Endothelial cell of umbilical vein (primary cell): ENCODE data around the gene CDK6. TPM values are rescaled to one million over a fixed set of nuclear protein-coding genes. Genes with fewer than 3 reads are reported as not detected.

Source experiments
- BruUV-seq: library from RNA; stranded (reverse); fragments of 400-500 nt; replicated peaks from 2 replicates; lab custom pipeline; 2021; lab: Mats Ljungman, UMichigan
- CTCF ChIA-PET: fragments of 300-600, 350-600 bp; sonication (Branson Sonifier 250); formaldehyde crosslinking; loops from one replicate; lab custom pipeline; 2021; ENCODE audit warnings: antibody characterized with exemption, inconsistent platforms; lab: Charles Lee
- POLR2A ChIA-PET: fragments of 300-600, 350-600 bp; sonication (Branson Sonifier 250); formaldehyde crosslinking; loops from one replicate; lab custom pipeline; 2021; ENCODE audit warnings: antibody characterized with exemption, inconsistent platforms; lab: Charles Lee
- DNase-seq: peaks from one replicate; pipeline ENCODE4 v3.0.0-alpha.2; 2011; ENCODE audit warnings: low read depth, low spot score
- FAIRE-seq: peaks from 2 replicates; lab custom pipeline; 2011; peaks lifted over from hg19 to GRCh38; lab: Jason Lieb, UNC
- H2AFZ ChIP-seq: 2 replicates; pipeline ENCODE4 v1.6.0; 2012; ENCODE audit warnings: low read depth, low read length, control low read depth, inconsistent platforms
- H3K27ac ChIP-seq: 2 replicates; pipeline ENCODE4 v1.5.1; 2011; ENCODE audit warnings: low read depth, mild to moderate bottlenecking, control low read depth, low read length, moderate library complexity; ENCODE audit not compliant: insufficient read depth
- H3K27me3 ChIP-seq, 2 experiments: 2 replicates each; pipeline versions ENCODE4 v1.6.0 to v1.6.1; 2011; ENCODE audit warnings: low read length in 2 of 2, mixed read lengths in 1 of 2; ENCODE audit not compliant: control insufficient read depth in 2 of 2, insufficient read depth in 2 of 2
- H3K36me3 ChIP-seq, 2 experiments: 2 replicates in 1 of 2; 3 replicates in 1 of 2; pipeline ENCODE4 v1.5.1; 2011; ENCODE audit warnings: low read length in 2 of 2, mild to moderate bottlenecking in 1 of 2, moderate library complexity in 1 of 2; ENCODE audit not compliant: control insufficient read depth in 2 of 2, insufficient read depth in 2 of 2; ENCODE audit errors: extremely low read depth in 1 of 2
- H3K4me1 ChIP-seq: 3 replicates; pipeline ENCODE4 v1.5.1; 2011; ENCODE audit warnings: mild to moderate bottlenecking, low read length; ENCODE audit not compliant: control insufficient read depth, insufficient read depth; ENCODE audit errors: extremely low read depth
- H3K4me2 ChIP-seq: 2 replicates; pipeline ENCODE4 v1.6.1; 2011; ENCODE audit warnings: low read length, control low read depth, mixed read lengths; ENCODE audit not compliant: insufficient read depth
- H3K4me3 ChIP-seq, 3 experiments: fragments of 200-600 bp in 1 of 3; sonication (generic), shearing (Covaris generic) in 1 of 3; replicated peaks in 1 of 3; 2 replicates each; pipeline ENCODE4 v1.5.1; 2011 to 2016; ENCODE audit warnings: control low read depth in 3 of 3, low read length in 3 of 3, mild to moderate bottlenecking in 2 of 3, inconsistent platforms in 1 of 3, low read depth in 1 of 3, moderate library complexity in 1 of 3; ENCODE audit not compliant: insufficient read depth in 1 of 3
- H3K79me2 ChIP-seq: 2 replicates; pipeline ENCODE4 v1.6.0; 2012; ENCODE audit warnings: low read length, inconsistent platforms; ENCODE audit not compliant: control insufficient read depth, insufficient read depth
- H3K9ac ChIP-seq: replicated peaks from 2 replicates; pipeline ENCODE3; 2011; ENCODE audit warnings: low read length, control low read depth; ENCODE audit not compliant: insufficient read depth; ENCODE audit errors: extremely low read depth
- H3K9me1 ChIP-seq: replicated peaks from 3 replicates; pipeline ENCODE4 v1.6.0; 2011; ENCODE audit warnings: mild to moderate bottlenecking, low read length; ENCODE audit not compliant: control insufficient read depth, insufficient read depth; ENCODE audit errors: extremely low read depth
- H3K9me3 ChIP-seq: replicated peaks from 2 replicates; pipeline ENCODE4 v1.5.1; 2012; ENCODE audit warnings: low read length, inconsistent platforms; ENCODE audit not compliant: control insufficient read depth, insufficient read depth
- H4K20me1 ChIP-seq: replicated peaks from 2 replicates; pipeline ENCODE3; 2011; ENCODE audit warnings: mild to moderate bottlenecking, low read length; ENCODE audit not compliant: control insufficient read depth, insufficient read depth; ENCODE audit errors: extremely low read depth
- CTCF ChIP-seq, 2 donors: IDR thresholded peaks; 1 replicate in 1 of 2; 2 replicates in 1 of 2; pipeline ENCODE4 v1.5.1; 2011; ENCODE audit warnings: low read length in 2 of 2, mild to moderate bottlenecking in 2 of 2, moderate library complexity in 2 of 2, control low read depth in 1 of 2, inconsistent platforms in 1 of 2, low read depth in 1 of 2; ENCODE audit not compliant: insufficient read depth in 1 of 2; ENCODE audit errors: extremely low read depth in 1 of 2
- EZH2 ChIP-seq: IDR thresholded peaks from 2 replicates; pipeline ENCODE4 v1.6.1; 2012; ENCODE audit warnings: borderline replicate concordance, low read depth, mild to moderate bottlenecking, moderate library complexity, low read length, inconsistent platforms; ENCODE audit not compliant: severe bottlenecking
- FOS ChIP-seq: IDR thresholded peaks from 2 replicates; pipeline ENCODE4 v1.6.1; 2011; ENCODE audit warnings: mild to moderate bottlenecking, low read length, moderate library complexity, borderline replicate concordance; ENCODE audit not compliant: insufficient read depth
- GATA2 ChIP-seq: IDR thresholded peaks from 2 replicates; pipeline ENCODE4 v1.7.0; 2011; ENCODE audit warnings: low read depth, mild to moderate bottlenecking, moderate library complexity, mixed read lengths, low read length; ENCODE audit not compliant: insufficient read length, insufficient read depth
- JUN ChIP-seq: IDR thresholded peaks from 2 replicates; pipeline ENCODE4 v1.6.1; 2011; ENCODE audit warnings: borderline replicate concordance, low read depth; ENCODE audit not compliant: insufficient read length, insufficient read depth
- MAX ChIP-seq: IDR thresholded peaks from 2 replicates; pipeline ENCODE4 v1.6.1; 2011; ENCODE audit not compliant: insufficient read depth, insufficient read length
- MYC ChIP-seq: IDR thresholded peaks from one replicate; pipeline ENCODE4 v1.6.1; 2011; ENCODE audit warnings: mild to moderate bottlenecking, low read depth, low read length
- POLR2A ChIP-seq: IDR thresholded peaks from 2 replicates; pipeline ENCODE4 v1.6.1; 2012; ENCODE audit warnings: low read depth, mild to moderate bottlenecking, control low read depth, low read length
- POLR2AphosphoS5 ChIP-seq: IDR thresholded peaks from 2 replicates; pipeline ENCODE4 v1.6.1; 2012; ENCODE audit warnings: low read depth, mild to moderate bottlenecking, control low read depth, low read length, moderate library complexity; ENCODE audit not compliant: insufficient read depth
- dilution Hi-C: fragments of 300-500 bp; cut with MboI; formaldehyde crosslinking; loops from one replicate; pipeline ENCODE4 v1.15.0; 2019; ENCODE audit warnings: low sequenced_read_pairs; ENCODE audit not compliant: extremely low pct_ligation_motif_present
- intact Hi-C: fragments of 100-400 bp; cut with micrococcal nuclease; formaldehyde crosslinking; loops from one replicate; pipeline ENCODE4 v1.10.0; 2022
- polyA plus RNA-seq, 4 experiments: library from polyadenylated mRNA; depleted of rRNA in 3 of 4; stranded (reverse) in 3 of 4; unstranded in 1 of 4; fragments of >200 nt; gene quantifications; 2 replicates each; pipeline versions ENCODE4 v1.2.1 to v1.2.3, GENCODE V29; 2011 to 2012; ENCODE audit warnings: missing spikeins in 1 of 4
- total RNA-seq: library from RNA; stranded (reverse); gene quantifications from 2 replicates; pipeline ENCODE4 v1.2.3, GENCODE V29; 2021

The CDK6 gene
- total and polyA plus RNA-seq, 2 donors (not counting 3 experiments of a cell fraction or from before 2014, with no cell fraction given), result 6.0 to 28.2 TPM

- dilution Hi-C loops (no loop called here), intact Hi-C loops (no loop called here)
- H3K27ac ChIP-seq, result no peak overlapping the region
- H3K9me1 ChIP-seq, result no peaks in the 10 kb centered on the region
- BruUV-seq, result no TSS peak
- no peak overlapping the region for H3K4me3 ChIP-seq
- H3K27me3 ChIP-seq, result no peaks in the 10 kb centered on the region
- H3K4me1 ChIP-seq, result peaks cover 3% of the 10 kb centered on the region
- POLR2A ChIA-PET, result no interaction called here
- TF ChIP-seq GATA2 (no peak), POLR2AphosphoS5 (no peak), POLR2A (no peak), EZH2 (no peak), FOS (no peak), MAX (no peak), MYC (no peak), JUN (no peak), CTCF (IDR thresholded peaks at IDR 0.05; ENCODE audit: extremely low read depth in 1 of 2, insufficient read depth in 1 of 2, low read depth in 1 of 2, low read length in 2 of 2) (no peak)
- H3K9ac ChIP-seq, result no peak overlapping the region
- H3K79me2 ChIP-seq, result no peaks in the 10 kb centered on the region
- H4K20me1 ChIP-seq, result no peaks in the 10 kb centered on the region
- no peak overlapping the region for H3K4me2 ChIP-seq
- H3K36me3 ChIP-seq, result peaks cover 9% of the 10 kb centered on the region in 2 experiments
- FAIRE-seq (no peak), DNase-seq (no peak)
- H2AFZ ChIP-seq, result no peak overlapping the region
- CTCF ChIA-PET, result interaction anchor here (0.8 to 1.2 kb wide), 5 partner anchors 8 to 41 kb away, joined by 3 read pairs; no protein-coding TSS in a partner anchor
- no peaks in the 10 kb centered on the region for H3K9me3 ChIP-seq
These were observed 267.2 kb downstream of the CDK6 start for GRCh38 chr7:92569137-92569536.
